SK-N-SH (cell line): ENCODE measurements around the gene TOMM70. TPM values are rescaled to one million over a fixed set of nuclear protein-coding genes. Genes with fewer than 3 reads are reported as not detected.

ENCODE experiments used
- CTCF ChIA-PET: fragments of 300-600, 350-600 bp; formaldehyde crosslinking; extraction: SDS; loops from one replicate; lab custom pipeline; 2021; lab: Yijun Ruan, JAX
- POLR2A ChIA-PET: fragments of 350-600 bp; sonication (Branson Sonifier 250); formaldehyde crosslinking; extraction: SDS; loops from one replicate; lab custom pipeline; 2020; ENCODE audit warnings: antibody characterized with exemption, inconsistent platforms; lab: Yijun Ruan, JAX
- DNase-seq: peaks from one replicate; pipeline ENCODE4 v3.0.0; 2012
- H2AFZ ChIP-seq: fragments of 200-600 bp; sonication (generic); 2 replicates; pipeline ENCODE4 v1.8.1; 2016; ENCODE audit warnings: antibody characterized with exemption, mild to moderate bottlenecking, low read depth
- H3F3A ChIP-seq: fragments of 200-600 bp; sonication (generic); replicated peaks from 2 replicates; pipeline ENCODE3; 2016; ENCODE audit warnings: antibody characterized with exemption, mild to moderate bottlenecking; ENCODE audit not compliant: insufficient read depth
- H3K27ac ChIP-seq, 2 experiments: fragments of 200-500 bp in 1 of 2; fragments of 200-600 bp in 1 of 2; sonication (Bioruptor generic) in 1 of 2; sonication (generic), shearing (Covaris generic) in 1 of 2; 2 replicates each; pipeline versions ENCODE4 v1.5.1 to v1.6.1; 2014 to 2016; ENCODE audit warnings: low read depth in 2 of 2, inconsistent platforms in 1 of 2, low read length in 1 of 2, mild to moderate bottlenecking in 1 of 2, mixed read lengths in 1 of 2
- H3K27me3 ChIP-seq: fragments of 200-600 bp; sonication (generic), shearing (Covaris generic); 2 replicates; pipeline ENCODE4 v1.6.1; 2016; ENCODE audit warnings: mixed run types; ENCODE audit not compliant: insufficient read depth
- H3K36me3 ChIP-seq, 2 experiments: fragments of 200-500 bp in 1 of 2; fragments of 200-600 bp in 1 of 2; sonication (Bioruptor generic) in 1 of 2; sonication (generic) in 1 of 2; replicated peaks in 1 of 2; 2 replicates each; pipeline versions ENCODE3 to v1.5.1; 2014 to 2016; ENCODE audit warnings: low read length in 1 of 2, mild to moderate bottlenecking in 1 of 2; ENCODE audit not compliant: insufficient read depth in 2 of 2, control insufficient read depth in 1 of 2
- H3K4me1 ChIP-seq, 2 experiments: fragments of 200-500 bp in 1 of 2; fragments of 200-600 bp in 1 of 2; sonication (Bioruptor generic) in 1 of 2; sonication (generic), shearing (Covaris generic) in 1 of 2; 2 replicates each; pipeline versions ENCODE4 v1.5.1 to v1.6.1; 2014 to 2016; ENCODE audit warnings: low read depth in 1 of 2, low read length in 1 of 2, mixed run types in 1 of 2; ENCODE audit not compliant: insufficient read depth in 2 of 2, control insufficient read depth in 1 of 2
- H3K4me2 ChIP-seq: fragments of 200-600 bp; sonication (generic), shearing (Covaris generic); 2 replicates; pipeline ENCODE4 v1.6.1; 2017; ENCODE audit warnings: mixed run types
- H3K4me3 ChIP-seq, 2 experiments: fragments of 200-500 bp in 1 of 2; fragments of 200-600 bp in 1 of 2; sonication (Bioruptor generic) in 1 of 2; sonication (generic), shearing (Covaris generic) in 1 of 2; 2 replicates each; pipeline versions ENCODE4 v1.5.1 to v1.8.1; 2014 to 2016; ENCODE audit warnings: low read depth in 2 of 2, inconsistent platforms in 1 of 2, low read length in 1 of 2, mild to moderate bottlenecking in 1 of 2, mixed read lengths in 1 of 2, moderate library complexity in 1 of 2
- H3K79me2 ChIP-seq: fragments of 200-600 bp; sonication (generic); 2 replicates; pipeline ENCODE4 v1.8.1; 2017; ENCODE audit warnings: mild to moderate bottlenecking; ENCODE audit not compliant: insufficient read depth
- H3K9ac ChIP-seq: fragments of 200-600 bp; sonication (generic); 2 replicates; pipeline ENCODE4 v1.6.1; 2017; ENCODE audit warnings: mixed run types
- H3K9me2 ChIP-seq: fragments of 200-600 bp; sonication (generic); 2 replicates; pipeline ENCODE4 v1.6.1; 2017; ENCODE audit warnings: mixed run types
- H3K9me3 ChIP-seq: fragments of 200-600 bp; sonication (generic); 2 replicates; pipeline ENCODE4 v1.6.1; 2017; ENCODE audit warnings: mixed run types, mild to moderate bottlenecking, moderate library complexity
- H4K20me1 ChIP-seq: fragments of 200-600 bp; sonication (generic); 2 replicates; pipeline ENCODE4 v1.6.1; 2017; ENCODE audit warnings: mild to moderate bottlenecking, mixed run types; ENCODE audit not compliant: insufficient read depth
- EZH2phosphoT487 ChIP-seq: fragments of 200-600 bp; sonication (generic); IDR thresholded peaks from 2 replicates; pipeline ENCODE4 v1.6.1; 2017; ENCODE audit warnings: low read depth, mixed run types, mild to moderate bottlenecking, antibody characterized with exemption, moderate library complexity, borderline replicate concordance
- FOSL2 ChIP-seq: IDR thresholded peaks from 2 replicates; pipeline ENCODE4 v1.4.0; 2012; ENCODE audit warnings: low read depth, mild to moderate bottlenecking, moderate library complexity, borderline replicate concordance
- FOXM1 ChIP-seq: IDR thresholded peaks from 2 replicates; pipeline ENCODE4 v1.4.0; 2012; ENCODE audit warnings: low read depth, mild to moderate bottlenecking
- GABPA ChIP-seq: IDR thresholded peaks from 2 replicates; pipeline ENCODE4 v1.4.0; 2012; ENCODE audit warnings: low read depth, mild to moderate bottlenecking
- NFIC ChIP-seq: IDR thresholded peaks from 2 replicates; pipeline ENCODE4 v1.4.0; 2012; ENCODE audit warnings: borderline replicate concordance
- REST ChIP-seq: IDR thresholded peaks from 2 replicates; pipeline ENCODE4 v1.6.1; 2012; ENCODE audit warnings: mild to moderate bottlenecking, low read depth, low read length, moderate library complexity
- RXRA ChIP-seq: IDR thresholded peaks from 2 replicates; pipeline ENCODE4 v1.4.0; 2012; ENCODE audit warnings: low read depth, mild to moderate bottlenecking, borderline replicate concordance
- TCF12 ChIP-seq: IDR thresholded peaks from 2 replicates; pipeline ENCODE4 v1.4.0; 2012
- TEAD4 ChIP-seq: IDR thresholded peaks from 2 replicates; pipeline ENCODE4 v1.4.0; 2012; ENCODE audit warnings: mild to moderate bottlenecking, borderline replicate concordance; ENCODE audit not compliant: insufficient read depth
- YY1 ChIP-seq: IDR thresholded peaks from 2 replicates; pipeline ENCODE4 v1.4.0; 2012; ENCODE audit warnings: low read depth, mild to moderate bottlenecking
- WGBS: methylation state at CpG from one replicate; pipeline ENCODE4 v1.1.6; 2017; ENCODE audit warnings: low lambda C conversion rate; 5-methylcytosine and 5-hydroxymethylcytosine counted together
- polyA plus RNA-seq, 3 experiments: library from polyadenylated mRNA; depleted of rRNA; stranded (reverse); fragments of >200 nt; gene quantifications; 2 replicates each; pipeline ENCODE4 v1.2.3, GENCODE V29; 2012
- TF ChIP-seq, protein P1 (sequence below): IDR thresholded peaks from 2 replicates; pipeline ENCODE4 v1.4.0; 2012; ENCODE audit warnings: low read depth
- TF ChIP-seq, protein P2 (sequence below): fragments of 150-350 bp; IDR thresholded peaks from 2 replicates; pipeline ENCODE4 v1.6.1; 2016; ENCODE audit warnings: mild to moderate bottlenecking, low read depth, low read length
- TF ChIP-seq, protein P3 (sequence below): IDR thresholded peaks from 2 replicates; pipeline ENCODE4 v1.4.0; 2012; ENCODE audit warnings: low read depth, borderline replicate concordance

The TOMM70 gene
- polyA plus RNA-seq, 1 of the 3 experiments (the other 2 are of a cell fraction) = 17.4 TPM

- ChIA-PET CTCF (interaction anchor here (0.6 to 0.9 kb wide), 2 partner anchors 14 to 171 kb away, joined by 3 read pairs; no protein-coding TSS in a partner anchor), POLR2A (no interaction called here)
- Histone ChIP-seq H3K27me3 (no peaks in the 10 kb centered on the region), H3K4me2 (no peak overlapping the region), H2AFZ (no peak overlapping the region), H3K4me1 (no peaks in the 10 kb centered on the region), H3K9ac (no peak overlapping the region), H4K20me1 (no peaks in the 10 kb centered on the region), H3K79me2 (no peaks in the 10 kb centered on the region), H3F3A (no peaks in the 10 kb centered on the region), H3K36me3 (no peaks in the 10 kb centered on the region), H3K4me3 (no peak overlapping the region), H3K27ac (no peak overlapping the region), H3K9me2 (no peaks in the 10 kb centered on the region), H3K9me3 (no peaks in the 10 kb centered on the region)
- TF ChIP-seq, protein P1, sequence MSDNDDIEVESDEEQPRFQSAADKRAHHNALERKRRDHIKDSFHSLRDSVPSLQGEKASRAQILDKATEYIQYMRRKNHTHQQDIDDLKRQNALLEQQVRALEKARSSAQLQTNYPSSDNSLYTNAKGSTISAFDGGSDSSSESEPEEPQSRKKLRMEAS = no peak
- TF ChIP-seq FOXM1 = no peak
- no peak for TF ChIP-seq NFIC
- TF ChIP-seq TEAD4 = no peak
- TF ChIP-seq REST = no peak
- TF ChIP-seq TCF12 = no peak
- no peak for TF ChIP-seq RXRA
- TF ChIP-seq GABPA = no peak
- no peak for TF ChIP-seq YY1
- no peak for TF ChIP-seq FOSL2
- TF ChIP-seq, protein P2, sequence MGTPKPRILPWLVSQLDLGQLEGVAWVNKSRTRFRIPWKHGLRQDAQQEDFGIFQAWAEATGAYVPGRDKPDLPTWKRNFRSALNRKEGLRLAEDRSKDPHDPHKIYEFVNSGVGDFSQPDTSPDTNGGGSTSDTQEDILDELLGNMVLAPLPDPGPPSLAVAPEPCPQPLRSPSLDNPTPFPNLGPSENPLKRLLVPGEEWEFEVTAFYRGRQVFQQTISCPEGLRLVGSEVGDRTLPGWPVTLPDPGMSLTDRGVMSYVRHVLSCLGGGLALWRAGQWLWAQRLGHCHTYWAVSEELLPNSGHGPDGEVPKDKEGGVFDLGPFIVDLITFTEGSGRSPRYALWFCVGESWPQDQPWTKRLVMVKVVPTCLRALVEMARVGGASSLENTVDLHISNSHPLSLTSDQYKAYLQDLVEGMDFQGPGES = no peak
- TF ChIP-seq EZH2phosphoT487 = no peak
- 90% methylated on average over 1 of the region's 1 CpG for WGBS
- DNase-seq = no peak
These were observed 18.5 kb upstream of the TOMM70 start for GRCh38 chr3:100419406-100419805.

GRCh38 chr3:100416863-100417262 is 16.0 kb upstream of the TOMM70 start:
- 88% methylated on average over 1 of the region's 1 CpG for whole genome bisulfite sequencing
- POLR2A ChIA-PET = no interaction called here
- DNase-seq = no peak
- no peak overlapping the region for H3K4me2 ChIP-seq
- H3K9ac ChIP-seq = no peak overlapping the region
- H3K27me3 ChIP-seq = no peaks in the 10 kb centered on the region
- H3K79me2 ChIP-seq = no peaks in the 10 kb centered on the region
- H3K4me1 ChIP-seq = no peaks in the 10 kb centered on the region
- CTCF ChIA-PET = interaction anchor here (1.1 kb wide), 1 partner anchor 14 kb away, joined by 3 read pairs; no protein-coding TSS in a partner anchor
- no peaks in the 10 kb centered on the region for H4K20me1 ChIP-seq
- H3K36me3 ChIP-seq = peaks cover 0 to 4% of the 10 kb centered on the region in 2 experiments
- H3F3A ChIP-seq = no peaks in the 10 kb centered on the region
- no peaks in the 10 kb centered on the region for H3K9me3 ChIP-seq
- TF ChIP-seq, protein P3, sequence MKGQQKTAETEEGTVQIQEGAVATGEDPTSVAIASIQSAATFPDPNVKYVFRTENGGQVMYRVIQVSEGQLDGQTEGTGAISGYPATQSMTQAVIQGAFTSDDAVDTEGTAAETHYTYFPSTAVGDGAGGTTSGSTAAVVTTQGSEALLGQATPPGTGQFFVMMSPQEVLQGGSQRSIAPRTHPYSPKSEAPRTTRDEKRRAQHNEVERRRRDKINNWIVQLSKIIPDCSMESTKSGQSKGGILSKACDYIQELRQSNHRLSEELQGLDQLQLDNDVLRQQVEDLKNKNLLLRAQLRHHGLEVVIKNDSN = no peak
- H3K9me2 ChIP-seq = no peaks in the 10 kb centered on the region
- no peak overlapping the region for H3K27ac ChIP-seq
- no peak overlapping the region for H3K4me3 ChIP-seq
- H2AFZ ChIP-seq = no peak overlapping the region
